OCI-M2 (cell line): ENCODE measurements around the gene GSTK1.
"Not testable (repeated sequence)": the region's sequence is repeated elsewhere in the genome, so short reads cannot be mapped to it uniquely, and the experiment has no call there.

ENCODE experiments used
- DNase-seq: peaks from one replicate; lab custom pipeline; 2025; ENCODE audit not compliant: unreplicated experiment; lab: John Stamatoyannopoulos, UW

The GSTK1 gene

GRCh38 chr7:143263266-143264195 lies at the start of gene GSTK1:
GSTK1 (plus strand) TSS chr7:143263441; CDS start chr7:143263514, 73 bp downstream.
- DNase-seq, result peak; percentile 71

- DNase-seq, result not testable (repeated sequence)
Measured at GRCh38 chr7:143213478-143213877, 49.8 kb upstream of the GSTK1 start.

- peak; percentile 78 for DNase-seq
Measured at GRCh38 chr7:143214789-143215679, 48.2 kb upstream of the GSTK1 start.

- no peak for DNase-seq
Measured at GRCh38 chr7:143216151-143216550, 47.1 kb upstream of the GSTK1 start.

- no peak for DNase-seq
Measured at GRCh38 chr7:143216686-143217085, 46.6 kb upstream of the GSTK1 start.

- no peak for DNase-seq
Measured at GRCh38 chr7:143217806-143218205, 45.4 kb upstream of the GSTK1 start.

- no peak for DNase-seq
Measured at GRCh38 chr7:143221286-143221685, 42.0 kb upstream of the GSTK1 start.

- DNase-seq, result no peak
Measured at GRCh38 chr7:143221737-143222136, 41.5 kb upstream of the GSTK1 start, which contains the start of gene TAS2R40. TAS2R40 (plus strand) TSS chr7:143222037; CDS start chr7:143222079, 42 bp downstream.

- no peak for DNase-seq
Measured at GRCh38 chr7:143222782-143223181, 40.5 kb upstream of the GSTK1 start.

GRCh38 chr7:143223784-143224183 lies 39.5 kb upstream of the GSTK1 start:
- no peak for DNase-seq

GRCh38 chr7:143225047-143225446 lies 38.2 kb upstream of the GSTK1 start:
- no peak for DNase-seq

GRCh38 chr7:143227806-143228205 lies 35.4 kb upstream of the GSTK1 start:
- DNase-seq, result no peak

GRCh38 chr7:143229054-143229790 lies 34.0 kb upstream of the GSTK1 start:
- DNase-seq, result no peak

GRCh38 chr7:143230602-143231457 lies 32.4 kb upstream of the GSTK1 start:
- DNase-seq, result no peak

GRCh38 chr7:143233816-143234532 lies 29.3 kb upstream of the GSTK1 start:
- DNase-seq, result no peak

- no peak for DNase-seq
Measured at GRCh38 chr7:143234533-143234875, 28.7 kb upstream of the GSTK1 start.

GRCh38 chr7:143235561-143235960 lies 27.7 kb upstream of the GSTK1 start:
- DNase-seq, result no peak

- no peak for DNase-seq
Measured at GRCh38 chr7:143236408-143236990, 26.7 kb upstream of the GSTK1 start.

- no peak for DNase-seq
Measured at GRCh38 chr7:143237366-143237765, 25.9 kb upstream of the GSTK1 start.
